Ovary (tissue), 3 donors: Measurements from ENCODE around the gene DCAF16.

Source experiments
- CTCF ChIP-seq, 3 donors: fragments of 450-650 bp in 2 of 3; fragments of 200-600 bp in 1 of 3; IDR thresholded peaks; one replicate each; pipeline versions ENCODE4 v1.5.1 to v1.8.0; 2016 to 2022; ENCODE audit warnings: antibody characterized with exemption in 3 of 3, mild to moderate bottlenecking in 1 of 3
- EP300 ChIP-seq: sonication (generic); formaldehyde crosslinking; IDR thresholded peaks from one replicate; pipeline ENCODE4 v1.6.1; 2017; ENCODE audit warnings: antibody characterized with exemption
- donor health status: DM: no; HTN: no; CAD: no.

- TF ChIP-seq EP300 (no peak), CTCF (IDR thresholded peaks at IDR 0.05) (no peak)
These were observed 44.9 kb downstream of the DCAF16 start for GRCh38 chr4:17765514-17766286.
